H9 (cell line): ENCODE results near the gene VWA8. TPM values are rescaled to one million over a fixed set of nuclear protein-coding genes. Genes with fewer than 3 reads are reported as not detected.

Experiments used
- DNase-seq: peaks from one replicate; pipeline ENCODE4 v3.0.0-alpha.2; 2017
- H2AFZ ChIP-seq: one replicate; pipeline ENCODE4 v1.6.1; 2013; ENCODE audit warnings: mild to moderate bottlenecking, low read length, control low read depth, moderate library complexity
- H2AK5ac ChIP-seq: 2 replicates; pipeline ENCODE4 v1.6.1; 2013; ENCODE audit warnings: low read length, control low read depth, mixed read lengths; ENCODE audit not compliant: insufficient read length
- H2BK120ac ChIP-seq: one replicate; pipeline ENCODE4 v1.6.1; 2013; ENCODE audit warnings: low read depth, mild to moderate bottlenecking, low read length, control low read depth, inconsistent platforms; ENCODE audit not compliant: poor library complexity, severe bottlenecking
- H2BK12ac ChIP-seq: 2 replicates; pipeline ENCODE4 v1.6.1; 2013; ENCODE audit warnings: low read length, control low read depth, mixed read lengths, low read depth; ENCODE audit not compliant: insufficient read length
- H2BK15ac ChIP-seq: 2 replicates; pipeline ENCODE4 v1.6.1; 2013; ENCODE audit warnings: low read depth, low read length, control low read depth
- H2BK20ac ChIP-seq: one replicate; pipeline ENCODE4 v1.6.1; 2013; ENCODE audit warnings: low read depth, mild to moderate bottlenecking, low read length, control low read depth, inconsistent platforms; ENCODE audit not compliant: poor library complexity, severe bottlenecking
- H2BK5ac ChIP-seq: 2 replicates; pipeline ENCODE4 v1.6.1; 2013; ENCODE audit warnings: low read length, control low read depth, mixed read lengths; ENCODE audit not compliant: insufficient read length
- H3K14ac ChIP-seq: 2 replicates; pipeline ENCODE4 v1.6.1; 2013; ENCODE audit warnings: low read length, control low read depth; ENCODE audit not compliant: insufficient read depth
- H3K18ac ChIP-seq: 2 replicates; pipeline ENCODE4 v1.6.1; 2013; ENCODE audit warnings: low read depth, mild to moderate bottlenecking, mixed read lengths, low read length, control low read depth; ENCODE audit not compliant: insufficient read length
- H3K23ac ChIP-seq: 2 replicates; pipeline ENCODE4 v1.6.1; 2013; ENCODE audit warnings: low read length, control low read depth, mixed read lengths, low read depth; ENCODE audit not compliant: insufficient read length
- H3K23me2 ChIP-seq: 2 replicates; pipeline ENCODE4 v1.6.1; 2013; ENCODE audit warnings: low read depth, mild to moderate bottlenecking, mixed read lengths, low read length, control low read depth; ENCODE audit not compliant: insufficient read length, poor library complexity, severe bottlenecking
- H3K27ac ChIP-seq: 2 replicates; pipeline ENCODE4 v1.5.1; 2013; ENCODE audit warnings: low read length, control low read depth, mixed read lengths, low read depth; ENCODE audit not compliant: insufficient read length
- H3K27me3 ChIP-seq: 2 replicates; pipeline ENCODE4 v1.6.1; 2013; ENCODE audit warnings: low read length, control low read depth, inconsistent platforms; ENCODE audit not compliant: insufficient read depth
- H3K4ac ChIP-seq: 2 replicates; pipeline ENCODE4 v1.6.1; 2013; ENCODE audit warnings: low read depth, mild to moderate bottlenecking, control low read depth, inconsistent platforms, low read length, moderate library complexity
- H3K4me1 ChIP-seq: 2 replicates; pipeline ENCODE4 v1.6.1; 2013; ENCODE audit warnings: low read length, control low read depth, inconsistent platforms; ENCODE audit not compliant: insufficient read depth
- H3K4me2 ChIP-seq: 2 replicates; pipeline ENCODE4 v1.6.1; 2013; ENCODE audit warnings: low read length, control low read depth, mixed read lengths; ENCODE audit not compliant: insufficient read length, insufficient read depth
- H3K56ac ChIP-seq: 2 replicates; pipeline ENCODE4 v1.6.1; 2013; ENCODE audit warnings: low read depth, mild to moderate bottlenecking, mixed read lengths, low read length, control low read depth; ENCODE audit not compliant: insufficient read length
- H3K79me1 ChIP-seq: 2 replicates; pipeline ENCODE4 v1.6.1; 2013; ENCODE audit warnings: low read depth, mild to moderate bottlenecking, moderate library complexity, low read length, control low read depth, inconsistent platforms; ENCODE audit not compliant: insufficient read depth, poor library complexity, severe bottlenecking
- H3K79me2 ChIP-seq: 2 replicates; pipeline ENCODE4 v1.6.1; 2013; ENCODE audit warnings: low read length, control low read depth, inconsistent platforms; ENCODE audit not compliant: insufficient read depth
- H3K9ac ChIP-seq: 2 replicates; pipeline ENCODE4 v1.6.1; 2013; ENCODE audit warnings: low read length, control low read depth, mixed read lengths; ENCODE audit not compliant: insufficient read length; ENCODE audit errors: extremely low read depth
- H3K9me3 ChIP-seq: one replicate; pipeline ENCODE4 v1.6.1; 2013; ENCODE audit warnings: low read depth, low read length, inconsistent platforms; ENCODE audit not compliant: control insufficient read depth
- H3T11ph ChIP-seq: one replicate; pipeline ENCODE4 v1.6.1; 2013; ENCODE audit warnings: mild to moderate bottlenecking, low read length, control low read depth, inconsistent platforms
- H4K20me1 ChIP-seq: one replicate; pipeline ENCODE4 v1.6.1; 2013; ENCODE audit not compliant: control insufficient read depth, insufficient read length, insufficient read depth
- H4K5ac ChIP-seq: 2 replicates; pipeline ENCODE4 v1.6.1; 2013; ENCODE audit warnings: low read depth, mild to moderate bottlenecking, mixed read lengths, low read length, control low read depth; ENCODE audit not compliant: insufficient read length
- H4K8ac ChIP-seq: replicated peaks from 2 replicates; pipeline ENCODE4 v1.6.1; 2013; ENCODE audit warnings: low read length, control low read depth, mixed read lengths, low read depth; ENCODE audit not compliant: insufficient read length
- H4K91ac ChIP-seq: 2 replicates; pipeline ENCODE4 v1.6.1; 2013; ENCODE audit warnings: low read depth, mild to moderate bottlenecking, moderate library complexity, mixed read lengths, low read length, control low read depth; ENCODE audit not compliant: insufficient read length
- H3K27ac Mint-ChIP-seq, 3 experiments: 2 replicates in 2 of 3; 3 replicates in 1 of 3; pipeline ENCODE4 v1.8.0; 2020 to 2021; ENCODE audit warnings: mixed read lengths in 3 of 3, mild to moderate bottlenecking in 1 of 3, moderate library complexity in 1 of 3
- H3K27me3 Mint-ChIP-seq: 2 replicates; pipeline ENCODE4 v1.8.0; 2021; ENCODE audit warnings: low read depth, mild to moderate bottlenecking, moderate library complexity, mixed read lengths
- H3K36me3 Mint-ChIP-seq, 3 experiments: 2 replicates in 2 of 3; 3 replicates in 1 of 3; pipeline ENCODE4 v1.8.0; 2020 to 2021; ENCODE audit warnings: low read depth in 3 of 3, mixed read lengths in 3 of 3; ENCODE audit not compliant: insufficient read depth in 1 of 3
- H3K4me1 Mint-ChIP-seq, 2 experiments: 2 replicates each; pipeline ENCODE4 v1.8.0; 2020; ENCODE audit warnings: mixed read lengths in 2 of 2
- H3K4me3 Mint-ChIP-seq, 2 experiments: 2 replicates in 1 of 2; 3 replicates in 1 of 2; pipeline ENCODE4 v1.8.0; 2020 to 2021; ENCODE audit warnings: mild to moderate bottlenecking in 2 of 2, mixed read lengths in 2 of 2, moderate library complexity in 1 of 2
- H3K9me3 Mint-ChIP-seq, 2 experiments: 2 replicates in 1 of 2; 3 replicates in 1 of 2; pipeline ENCODE4 v1.8.0; 2020; ENCODE audit warnings: mild to moderate bottlenecking in 2 of 2, mixed read lengths in 2 of 2, moderate library complexity in 1 of 2
- WGBS: extraction: QIAGEN DNeasy Blood & Tissue Kit; methylation state at CpG from one replicate; pipeline ENCODE4 v1.1.7; 2013; ENCODE audit warnings: missing lambda C conversion rate, low lambda C conversion rate, mixed read lengths; ENCODE audit not compliant: insufficient read length; ENCODE audit errors: extremely low coverage; 5-methylcytosine and 5-hydroxymethylcytosine counted together
- total RNA-seq: library from RNA; stranded (reverse); gene quantifications from 2 replicates; pipeline ENCODE4 v1.2.1, GENCODE V29; 2021
- TF ChIP-seq, protein P1 (sequence below): fragments of 200-600 bp; sonication (generic); conservative IDR thresholded peaks from 3 replicates; pipeline ENCODE4 v1.8.0; 2021; ENCODE audit warnings: antibody characterized with exemption, mild to moderate bottlenecking

Gene VWA8
- total RNA-seq, 1 experiment from 2014 or later = 17.4 TPM

DNA sequence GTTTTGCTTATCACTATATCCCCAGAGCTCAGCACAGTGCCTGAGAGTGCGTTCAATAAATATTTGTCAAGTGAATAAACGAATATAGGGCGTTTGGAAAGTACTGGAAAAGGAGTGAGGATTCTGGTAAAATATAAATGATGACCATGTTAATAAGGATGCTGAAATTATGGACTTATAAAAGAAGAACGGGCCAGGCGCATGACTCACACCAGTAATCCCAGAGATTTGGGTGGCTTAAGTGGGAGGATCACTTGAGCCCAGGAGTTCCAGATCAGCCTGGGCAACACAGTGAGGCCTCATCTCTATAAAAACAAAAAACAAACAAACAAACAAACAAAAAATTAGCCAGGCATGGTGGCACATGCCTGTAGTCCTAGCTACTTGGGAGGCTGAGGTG, 198.1 kb downstream of the VWA8 start:
- Mint-ChIP-seq H3K27ac (no peak overlapping the region; a peak in 1 of 7 replicates), H3K4me3 (no peak overlapping the region), H3K27me3 (no peaks in the 10 kb centered on the region), H3K9me3 (no peaks in the 10 kb centered on the region), H3K36me3 (no peaks in the 10 kb centered on the region), H3K4me1 (peaks cover 0 to 4% of the 10 kb centered on the region in 2 experiments; a peak in 2 of 4 replicates)
- no peak for DNase-seq
- no peak overlapping the region for H2BK15ac ChIP-seq
- no peak overlapping the region for H2BK12ac ChIP-seq
- no peak overlapping the region for H3K14ac ChIP-seq
- no peak overlapping the region for H3K56ac ChIP-seq
- no peaks in the 10 kb centered on the region for H3K4me1 ChIP-seq
- H3K79me1 ChIP-seq = no peaks in the 10 kb centered on the region
- no peak overlapping the region for H4K5ac ChIP-seq
- no peaks in the 10 kb centered on the region for H4K20me1 ChIP-seq
- H3K23ac ChIP-seq = no peak overlapping the region
- no peak overlapping the region for H2AFZ ChIP-seq
- no peak overlapping the region for H3K9ac ChIP-seq
- H3K23me2 ChIP-seq = no peaks in the 10 kb centered on the region
- no peak overlapping the region for H2AK5ac ChIP-seq
- H3K4me2 ChIP-seq = no peak overlapping the region
- no peaks in the 10 kb centered on the region for H3K9me3 ChIP-seq
- no peak overlapping the region for H3K18ac ChIP-seq
- TF ChIP-seq, protein P1, sequence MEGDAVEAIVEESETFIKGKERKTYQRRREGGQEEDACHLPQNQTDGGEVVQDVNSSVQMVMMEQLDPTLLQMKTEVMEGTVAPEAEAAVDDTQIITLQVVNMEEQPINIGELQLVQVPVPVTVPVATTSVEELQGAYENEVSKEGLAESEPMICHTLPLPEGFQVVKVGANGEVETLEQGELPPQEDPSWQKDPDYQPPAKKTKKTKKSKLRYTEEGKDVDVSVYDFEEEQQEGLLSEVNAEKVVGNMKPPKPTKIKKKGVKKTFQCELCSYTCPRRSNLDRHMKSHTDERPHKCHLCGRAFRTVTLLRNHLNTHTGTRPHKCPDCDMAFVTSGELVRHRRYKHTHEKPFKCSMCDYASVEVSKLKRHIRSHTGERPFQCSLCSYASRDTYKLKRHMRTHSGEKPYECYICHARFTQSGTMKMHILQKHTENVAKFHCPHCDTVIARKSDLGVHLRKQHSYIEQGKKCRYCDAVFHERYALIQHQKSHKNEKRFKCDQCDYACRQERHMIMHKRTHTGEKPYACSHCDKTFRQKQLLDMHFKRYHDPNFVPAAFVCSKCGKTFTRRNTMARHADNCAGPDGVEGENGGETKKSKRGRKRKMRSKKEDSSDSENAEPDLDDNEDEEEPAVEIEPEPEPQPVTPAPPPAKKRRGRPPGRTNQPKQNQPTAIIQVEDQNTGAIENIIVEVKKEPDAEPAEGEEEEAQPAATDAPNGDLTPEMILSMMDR = no peak
- no peaks in the 10 kb centered on the region for H3K27me3 ChIP-seq
- no peak overlapping the region for H4K91ac ChIP-seq
- WGBS = 100% methylated on average over 2 of the region's 5 CpGs
- H3K27ac ChIP-seq = no peak overlapping the region
- no peaks in the 10 kb centered on the region for H3K79me2 ChIP-seq
- H2BK5ac ChIP-seq = no peak overlapping the region
- no peak overlapping the region for H2BK20ac ChIP-seq
- H4K8ac ChIP-seq = no peak overlapping the region
- no peak overlapping the region for H3K4ac ChIP-seq
- H3T11ph ChIP-seq = no peak overlapping the region
- H2BK120ac ChIP-seq = no peak overlapping the region
